ENCODE results near the gene TRAPPC14. TPM values are rescaled to one million over a fixed set of nuclear protein-coding genes. Genes with fewer than 3 reads are reported as not detected.

Gene TRAPPC14
- total RNA-seq, 4 donors from 2014 or later: 9.3 to 20.2 (median 13.1) TPM

GRCh38 chr7:100119072-100119969, 39.2 kb downstream of the TRAPPC14 start, which contains the start of the genes CNPY4 and TAF6:
Gene CNPY4 (plus strand): TSS chr7:100119634. CDS start chr7:100119745, 111 bp downstream.
Gene TAF6 (minus strand): TSS chr7:100119358. CDS start chr7:100114209, 5,149 bp downstream.
- DNase-seq: peak; percentile 58
- Histone ChIP-seq H3K9me3 (no peaks in the 10 kb centered on the region), H3K27ac (peak within 1 kb of the TSS; percentile 81 to 95 (median 88)), H3K27me3 (no peaks in the 10 kb centered on the region), H3K36me3 (peaks cover 0 to 16% (median 0%) of the 10 kb centered on the region in 3 donors), H3K4me3 (peak within 1 kb of the TSS; percentile 56 to 90 (median 80)), H3K4me1 (peaks cover 11 to 51% (median 18%) of the 10 kb centered on the region in 3 donors)
- peak in 3 of 6 experiments; percentile 19 to 40 (median 22) for TF ChIP-seq CTCF (IDR thresholded peaks at IDR 0.05)
- TF ChIP-seq POLR2A (IDR thresholded peaks at IDR 0.05): peak in 3 of 4 donors; percentile 19 to 57 (median 37)
- intact Hi-C loops (cut with DNase I): no loop called here
- 0% methylated on average over 21 to 27 of the region's 49 CpGs for WGBS, 2 donors

GRCh38 chr7:100118388-100119071, 40.0 kb downstream of the TRAPPC14 start:
- intact Hi-C loops (cut with DNase I): no loop called here
- Histone ChIP-seq H3K4me3 (peak overlapping the region; percentile 56 to 90 (median 80)), H3K36me3 (peaks cover 0 to 16% (median 4%) of the 10 kb centered on the region in 3 donors), H3K27me3 (no peaks in the 10 kb centered on the region), H3K9me3 (no peaks in the 10 kb centered on the region), H3K4me1 (peaks cover 11 to 50% (median 18%) of the 10 kb centered on the region in 3 donors), H3K27ac (peak overlapping the region; percentile 81 to 95 (median 88))
- DNase-seq: no peak
- TF ChIP-seq CTCF (IDR thresholded peaks at IDR 0.05): no peak
- no peak for TF ChIP-seq POLR2A (IDR thresholded peaks at IDR 0.05)
- 30% methylated on average over 11 to 12 of the region's 18 CpGs for WGBS, 2 donors

GRCh38 chr7:100115026-100115425, 43.5 kb downstream of the TRAPPC14 start:
- TF ChIP-seq POLR2A (IDR thresholded peaks at IDR 0.05): no peak
- no peak for TF ChIP-seq CTCF (IDR thresholded peaks at IDR 0.05)
- intact Hi-C loops (cut with DNase I): no loop called here
- Histone ChIP-seq H3K9me3 (no peaks in the 10 kb centered on the region), H3K4me3 (no peak overlapping the region), H3K4me1 (peaks cover 3 to 23% (median 10%) of the 10 kb centered on the region in 3 donors), H3K27ac (no peak overlapping the region), H3K36me3 (peaks cover 5 to 43% (median 27%) of the 10 kb centered on the region in 3 donors), H3K27me3 (no peaks in the 10 kb centered on the region)
- WGBS, 2 donors: 93 to 96% methylated on average over 5 to 7 of the region's 7 CpGs
- no peak for DNase-seq

- Histone ChIP-seq H3K36me3 (peaks cover 14 to 74% (median 32%) of the 10 kb centered on the region in 3 donors), H3K27me3 (no peaks in the 10 kb centered on the region), H3K4me1 (no peaks in the 10 kb centered on the region), H3K4me3 (no peak overlapping the region), H3K27ac (no peak overlapping the region), H3K9me3 (no peaks in the 10 kb centered on the region)
- intact Hi-C loops (cut with DNase I): no loop called here
- TF ChIP-seq POLR2A (IDR thresholded peaks at IDR 0.05) (no peak), CTCF (IDR thresholded peaks at IDR 0.05) (no peak)
- WGBS, 2 donors: 88 to 93% methylated on average over 7 to 8 of the region's 13 CpGs
- DNase-seq: no peak
Observed at GRCh38 chr7:100111914-100112313, 46.6 kb downstream of the TRAPPC14 start.
